ENCODE results near the gene LRRC34. TPM values are rescaled to one million over a fixed set of nuclear protein-coding genes. Genes with fewer than 3 reads are reported as not detected.

Gene LRRC34
- total RNA-seq, 1 donor from 2014 or later = 5.1 TPM

DNA sequence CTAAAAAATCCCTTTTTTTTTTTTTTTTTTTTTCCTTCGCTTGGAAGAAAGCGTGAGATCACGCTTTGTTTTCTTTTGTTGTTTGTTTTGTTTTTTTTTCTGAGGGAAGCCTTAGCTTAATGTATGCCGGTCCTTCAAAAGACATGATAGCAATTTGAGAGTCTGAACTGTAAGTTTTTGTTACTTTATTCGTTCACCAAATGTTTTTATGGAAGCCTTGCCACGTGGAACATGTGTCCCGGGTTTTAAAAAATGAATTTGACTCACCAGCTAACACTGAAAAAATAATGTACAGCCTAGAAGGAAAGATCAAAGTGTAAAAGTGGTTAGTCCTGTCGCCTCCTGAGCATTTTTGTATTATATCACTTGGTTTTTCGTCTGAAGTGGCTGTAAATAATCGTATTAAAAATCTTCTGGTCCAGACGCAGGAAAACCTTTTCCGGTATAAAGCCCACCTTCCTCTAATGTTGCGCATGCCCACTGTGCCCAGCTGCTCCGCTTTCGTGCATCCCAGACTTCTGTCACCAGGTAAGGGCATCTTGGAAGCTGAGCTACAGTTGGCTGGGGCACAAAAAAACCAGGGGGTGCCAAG lies 40.3 kb downstream of the LRRC34 start:
- Mint-ChIP-seq H3K4me1 (peaks cover 33% of the 10 kb centered on the region), H3K36me3 (peaks cover 5% of the 10 kb centered on the region), H3K27ac (peak overlapping the region; percentile 99), H3K9me3 (no peaks in the 10 kb centered on the region), H3K4me3 (peak overlapping the region; percentile 96), H3K27me3 (ENCODE audit: low read depth) (no peaks in the 10 kb centered on the region)
- no peak for TF ChIP-seq CTCF (IDR thresholded peaks at IDR 0.05; ENCODE audit: unreplicated experiment)
- peak in 1 of 2 experiments; percentile 71 for DNase-seq (ENCODE audit: low spot score in 2 of 2, unreplicated experiment in 2 of 2)

- Mint-ChIP-seq H3K27ac (peak overlapping the region; percentile 99), H3K9me3 (no peaks in the 10 kb centered on the region), H3K36me3 (peaks cover 3% of the 10 kb centered on the region), H3K27me3 (ENCODE audit: low read depth) (no peaks in the 10 kb centered on the region), H3K4me3 (peak overlapping the region; percentile 96), H3K4me1 (peaks cover 33% of the 10 kb centered on the region)
- DNase-seq (ENCODE audit: low spot score in 2 of 2, unreplicated experiment in 2 of 2) = peak; percentile 26 to 65
- no peak for TF ChIP-seq CTCF (IDR thresholded peaks at IDR 0.05; ENCODE audit: unreplicated experiment)
Measured at GRCh38 chr3:169771497-169772304, 41.0 kb downstream of the LRRC34 start.

GRCh38 chr3:169769287-169770181 lies 43.2 kb downstream of the LRRC34 start, which contains the start of gene ACTRT3:
Gene ACTRT3, minus strand, starts transcription at chr3:169769561. Its CDS starts 41 bp downstream, at chr3:169769520.
- Mint-ChIP-seq H3K27me3 (ENCODE audit: low read depth) (no peaks in the 10 kb centered on the region), H3K4me3 (peak within 1 kb of the TSS; percentile 85), H3K27ac (peak within 1 kb of the TSS; percentile 91), H3K9me3 (peaks cover 12% of the 10 kb centered on the region), H3K4me1 (peaks cover 23% of the 10 kb centered on the region), H3K36me3 (peaks cover 10% of the 10 kb centered on the region)
- no peak for TF ChIP-seq CTCF (IDR thresholded peaks at IDR 0.05; ENCODE audit: unreplicated experiment)
- peak; percentile 34 to 65 for DNase-seq (ENCODE audit: low spot score in 2 of 2, unreplicated experiment in 2 of 2)

DNA sequence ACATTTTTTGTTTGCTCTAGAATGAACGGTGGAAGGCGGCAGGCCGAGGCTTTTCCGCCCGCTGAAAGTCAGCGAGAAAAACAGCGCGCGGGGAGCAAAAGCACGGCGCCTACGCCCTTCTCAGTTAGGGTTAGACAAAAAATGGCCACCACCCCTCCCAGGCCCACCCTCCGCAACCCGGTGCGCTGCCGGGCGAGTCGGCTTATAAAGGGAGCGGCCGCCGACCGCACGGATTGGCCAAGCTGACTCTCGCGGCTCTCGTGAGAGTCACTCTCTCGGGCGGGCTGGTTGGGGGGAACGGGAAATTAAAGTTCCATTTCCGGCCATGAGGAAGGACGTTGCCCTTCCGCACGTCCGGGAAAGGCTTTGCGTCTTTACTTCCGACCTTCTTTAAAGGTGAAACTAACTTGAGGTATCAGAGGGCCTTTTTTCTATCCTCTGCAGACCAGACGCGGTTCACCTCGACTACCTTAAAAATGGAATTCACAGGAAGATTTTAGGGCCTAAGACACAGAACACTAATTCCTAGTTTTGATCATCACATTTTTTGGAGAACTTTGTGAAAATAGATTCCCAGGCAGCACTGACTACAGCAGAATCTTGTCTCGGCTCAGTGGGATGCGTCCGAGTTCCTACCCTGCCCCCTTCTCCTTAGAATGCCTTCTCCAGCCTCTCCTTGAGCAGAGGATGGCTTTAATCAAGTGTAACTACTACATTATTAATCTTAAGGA lies 47.7 kb downstream of the LRRC34 start, which contains the start of gene TERC:
TSS of gene TERC (minus strand) at position 179 of the 731 bp plus-strand sequence.
- TF ChIP-seq CTCF (IDR thresholded peaks at IDR 0.05; ENCODE audit: unreplicated experiment) = no peak
- Mint-ChIP-seq H3K4me1 (peaks cover 8% of the 10 kb centered on the region), H3K27me3 (ENCODE audit: low read depth) (no peaks in the 10 kb centered on the region), H3K9me3 (peaks cover 19% of the 10 kb centered on the region), H3K4me3 (peak within 1 kb of the TSS; percentile 81), H3K36me3 (peaks cover 12% of the 10 kb centered on the region), H3K27ac (peak within 1 kb of the TSS; percentile 96)
- DNase-seq (ENCODE audit: low spot score in 2 of 2, unreplicated experiment in 2 of 2) = peak; percentile 65 to 76

Data from mesothelial cell of epicardium (in vitro differentiated cells).